GM23338 (cell line): Measurements from ENCODE around the gene CFAP126. TPM values are rescaled to one million over a fixed set of nuclear protein-coding genes. Genes with fewer than 3 reads are reported as not detected.

Experiments used
- ATAC-seq: fragments of 200-7000 bp; cut with Tn5 transposase; 3 replicates; pipeline ENCODE4 v1.9.1; 2020
- DNase-seq: peaks from one replicate; pipeline ENCODE4 v3.0.0-alpha.2; 2015; ENCODE audit warnings: low spot score
- H2AFZ ChIP-seq: fragments of 200-600 bp; sonication (generic); 2 replicates; pipeline ENCODE4 v1.8.0; 2016; ENCODE audit warnings: antibody characterized with exemption, mild to moderate bottlenecking, moderate library complexity
- H3F3A ChIP-seq: fragments of 200-600 bp; sonication (generic); replicated peaks from 2 replicates; pipeline ENCODE4 v1.8.0; 2017; ENCODE audit warnings: antibody characterized with exemption, mixed run types, low read depth
- H3K27ac ChIP-seq: fragments of 200-600 bp; sonication (generic); 2 replicates; pipeline ENCODE4 v1.6.1; 2016; ENCODE audit warnings: low read depth
- H3K27me3 ChIP-seq: fragments of 200-600 bp; sonication (generic); 2 replicates; pipeline ENCODE4 v1.8.0; 2016; ENCODE audit warnings: mild to moderate bottlenecking, mixed run types, moderate library complexity; ENCODE audit not compliant: insufficient read depth
- H3K36me3 ChIP-seq: fragments of 200-600 bp; sonication (generic); 2 replicates; pipeline ENCODE4 v1.8.0; 2016; ENCODE audit warnings: mild to moderate bottlenecking; ENCODE audit not compliant: insufficient read depth
- H3K4me1 ChIP-seq: fragments of 200-600 bp; sonication (generic); 2 replicates; pipeline ENCODE4 v1.8.0; 2016; ENCODE audit warnings: mild to moderate bottlenecking, moderate library complexity; ENCODE audit not compliant: insufficient read depth
- H3K4me2 ChIP-seq: fragments of 200-600 bp; sonication (generic); 2 replicates; pipeline ENCODE4 v1.7.1; 2017; ENCODE audit warnings: mixed run types
- H3K4me3 ChIP-seq: fragments of 200-600 bp; sonication (generic); 2 replicates; pipeline ENCODE4 v1.6.1; 2016; ENCODE audit warnings: mixed run types
- H3K79me2 ChIP-seq: fragments of 200-600 bp; sonication (generic); replicated peaks from 2 replicates; pipeline ENCODE4 v1.8.0; 2017; ENCODE audit warnings: mild to moderate bottlenecking; ENCODE audit not compliant: insufficient read depth
- H3K9me2 ChIP-seq: fragments of 200-600 bp; sonication (generic); 2 replicates; pipeline ENCODE4 v1.8.0; 2017; ENCODE audit not compliant: insufficient read depth
- H4K20me1 ChIP-seq: fragments of 200-600 bp; sonication (generic); replicated peaks from 2 replicates; pipeline ENCODE4 v1.8.0; 2017; ENCODE audit warnings: mild to moderate bottlenecking; ENCODE audit not compliant: insufficient read depth
- H3K27ac Mint-ChIP-seq: 2 replicates; pipeline ENCODE4 v1.8.0; 2020; ENCODE audit warnings: inconsistent platforms, mild to moderate bottlenecking, moderate library complexity, mixed read lengths
- H3K27me3 Mint-ChIP-seq: 3 replicates; pipeline ENCODE4 v1.8.0; 2022; ENCODE audit warnings: low read depth, mild to moderate bottlenecking, moderate library complexity, mixed read lengths, inconsistent platforms; ENCODE audit not compliant: insufficient read depth, poor library complexity
- H3K36me3 Mint-ChIP-seq: 3 replicates; pipeline ENCODE4 v1.8.0; 2021; ENCODE audit warnings: low read depth, mild to moderate bottlenecking, inconsistent platforms, moderate library complexity, mixed read lengths
- H3K4me1 Mint-ChIP-seq: 3 replicates; pipeline ENCODE4 v1.8.0; 2020; ENCODE audit warnings: mild to moderate bottlenecking, inconsistent platforms, mixed read lengths
- H3K4me3 Mint-ChIP-seq: 3 replicates; pipeline ENCODE4 v1.8.0; 2021; ENCODE audit warnings: moderate library complexity, mild to moderate bottlenecking, inconsistent platforms, mixed read lengths
- H3K9me3 Mint-ChIP-seq: 3 replicates; pipeline ENCODE4 v1.8.0; 2020; ENCODE audit warnings: moderate library complexity, mild to moderate bottlenecking, inconsistent platforms, mixed read lengths
- JUNB ChIP-seq: IDR thresholded peaks from one replicate; pipeline ENCODE4 v1.6.1; 2016; ENCODE audit warnings: antibody characterized with exemption; ENCODE audit not compliant: unreplicated experiment
- NANOG ChIP-seq: IDR thresholded peaks from 2 replicates; pipeline ENCODE4 v1.6.1; 2016; ENCODE audit warnings: antibody characterized with exemption, borderline replicate concordance
- ZNF462 ChIP-seq: fragments of 250-450 bp; sonication (Bioruptor Pico); IDR thresholded peaks from 2 replicates; pipeline ENCODE4 v1.5.0; 2020; ENCODE audit warnings: mild to moderate bottlenecking, moderate library complexity
- polyA plus RNA-seq: library from polyadenylated mRNA; unstranded; fragments of >200 nt; fragmentation: Nextera tagmentation; extraction: Ambion mirVana; gene quantifications from 2 replicates; pipeline ENCODE4 v1.2.1, GENCODE V29; 2016
- total RNA-seq: library from RNA; depleted of rRNA; stranded (reverse); fragments of >200 nt; shearing (Covaris generic); gene quantifications from 2 replicates; pipeline ENCODE4 v1.2.3, GENCODE V29; 2014
- TF ChIP-seq, protein P1 (sequence below): IDR thresholded peaks from 2 replicates; pipeline ENCODE4 v1.6.1; 2016; ENCODE audit warnings: antibody characterized with exemption
- TF ChIP-seq, protein P2 (sequence below): IDR thresholded peaks from one replicate; pipeline ENCODE4 v1.6.1; 2018; ENCODE audit warnings: antibody characterized with exemption; ENCODE audit not compliant: unreplicated experiment

The CFAP126 gene
- total and polyA plus RNA-seq, 2 experiments from 2014 or later = not detected

DNA sequence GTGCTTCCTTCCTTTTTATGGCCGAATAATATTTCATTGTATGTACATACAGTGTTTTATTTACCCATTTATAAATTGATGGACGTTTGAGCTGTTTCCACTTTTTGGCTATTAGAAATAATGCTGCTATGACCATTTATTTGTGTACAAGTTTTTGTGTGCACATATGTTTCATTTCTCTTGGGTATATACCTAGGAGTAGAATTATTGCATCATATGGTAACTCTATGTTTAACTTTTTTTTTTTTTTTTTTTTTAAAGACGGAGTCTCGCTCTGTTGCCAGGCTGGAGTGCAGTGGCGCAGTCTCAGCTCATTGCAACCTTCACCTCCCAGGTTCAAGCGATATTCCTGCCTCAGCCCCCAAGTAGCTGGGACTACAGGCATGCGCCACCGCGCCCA lies 34.5 kb downstream of the CFAP126 start (continued):
- TF ChIP-seq ZNF462 = no peak

DNA sequence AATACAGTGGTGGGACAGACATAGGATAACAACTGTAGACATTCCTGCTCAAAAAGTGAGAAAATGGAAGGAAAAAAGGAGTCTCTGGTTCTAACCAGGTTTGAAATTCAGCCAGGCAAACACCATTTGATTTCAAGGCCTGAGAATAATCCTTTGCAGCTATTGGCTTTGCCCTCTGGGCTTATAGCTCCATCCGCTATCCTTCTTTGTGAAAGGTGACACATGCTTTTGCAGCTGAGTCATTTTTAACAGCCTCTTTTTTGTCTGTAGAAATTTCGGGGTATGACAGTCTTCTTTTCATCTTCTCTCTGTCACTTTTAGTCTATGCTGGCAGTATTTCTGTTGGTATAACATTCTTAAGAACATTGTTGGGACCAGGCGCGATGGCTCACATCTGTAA lies 37.3 kb downstream of the CFAP126 start:
- no peak overlapping the region for H3K4me3 ChIP-seq
- Mint-ChIP-seq H3K9me3 (no peaks in the 10 kb centered on the region), H3K36me3 (peaks cover 57% of the 10 kb centered on the region), H3K4me1 (no peaks in the 10 kb centered on the region), H3K4me3 (no peak overlapping the region), H3K27ac (no peak overlapping the region), H3K27me3 (peaks cover 2% of the 10 kb centered on the region)
- H3K4me2 ChIP-seq = no peak overlapping the region
- no peaks in the 10 kb centered on the region for H3F3A ChIP-seq
- no peaks in the 10 kb centered on the region for H3K4me1 ChIP-seq
- H3K27ac ChIP-seq = no peak overlapping the region
- DNase-seq (no peak), ATAC-seq (no peak)
- no peaks in the 10 kb centered on the region for H3K9me2 ChIP-seq
- H3K36me3 ChIP-seq = peaks cover 30% of the 10 kb centered on the region
- H2AFZ ChIP-seq = no peak overlapping the region
- peaks cover 3% of the 10 kb centered on the region; the same call in 1 of the 2 replicates for H4K20me1 ChIP-seq
- no peaks in the 10 kb centered on the region for H3K79me2 ChIP-seq
- H3K27me3 ChIP-seq = no peaks in the 10 kb centered on the region
- TF ChIP-seq, protein P1, sequence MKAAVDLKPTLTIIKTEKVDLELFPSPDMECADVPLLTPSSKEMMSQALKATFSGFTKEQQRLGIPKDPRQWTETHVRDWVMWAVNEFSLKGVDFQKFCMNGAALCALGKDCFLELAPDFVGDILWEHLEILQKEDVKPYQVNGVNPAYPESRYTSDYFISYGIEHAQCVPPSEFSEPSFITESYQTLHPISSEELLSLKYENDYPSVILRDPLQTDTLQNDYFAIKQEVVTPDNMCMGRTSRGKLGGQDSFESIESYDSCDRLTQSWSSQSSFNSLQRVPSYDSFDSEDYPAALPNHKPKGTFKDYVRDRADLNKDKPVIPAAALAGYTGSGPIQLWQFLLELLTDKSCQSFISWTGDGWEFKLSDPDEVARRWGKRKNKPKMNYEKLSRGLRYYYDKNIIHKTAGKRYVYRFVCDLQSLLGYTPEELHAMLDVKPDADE = no peak
- no peak for TF ChIP-seq JUNB
- no peak for TF ChIP-seq ZNF462
- TF ChIP-seq NANOG = no peak
- TF ChIP-seq, protein P2, sequence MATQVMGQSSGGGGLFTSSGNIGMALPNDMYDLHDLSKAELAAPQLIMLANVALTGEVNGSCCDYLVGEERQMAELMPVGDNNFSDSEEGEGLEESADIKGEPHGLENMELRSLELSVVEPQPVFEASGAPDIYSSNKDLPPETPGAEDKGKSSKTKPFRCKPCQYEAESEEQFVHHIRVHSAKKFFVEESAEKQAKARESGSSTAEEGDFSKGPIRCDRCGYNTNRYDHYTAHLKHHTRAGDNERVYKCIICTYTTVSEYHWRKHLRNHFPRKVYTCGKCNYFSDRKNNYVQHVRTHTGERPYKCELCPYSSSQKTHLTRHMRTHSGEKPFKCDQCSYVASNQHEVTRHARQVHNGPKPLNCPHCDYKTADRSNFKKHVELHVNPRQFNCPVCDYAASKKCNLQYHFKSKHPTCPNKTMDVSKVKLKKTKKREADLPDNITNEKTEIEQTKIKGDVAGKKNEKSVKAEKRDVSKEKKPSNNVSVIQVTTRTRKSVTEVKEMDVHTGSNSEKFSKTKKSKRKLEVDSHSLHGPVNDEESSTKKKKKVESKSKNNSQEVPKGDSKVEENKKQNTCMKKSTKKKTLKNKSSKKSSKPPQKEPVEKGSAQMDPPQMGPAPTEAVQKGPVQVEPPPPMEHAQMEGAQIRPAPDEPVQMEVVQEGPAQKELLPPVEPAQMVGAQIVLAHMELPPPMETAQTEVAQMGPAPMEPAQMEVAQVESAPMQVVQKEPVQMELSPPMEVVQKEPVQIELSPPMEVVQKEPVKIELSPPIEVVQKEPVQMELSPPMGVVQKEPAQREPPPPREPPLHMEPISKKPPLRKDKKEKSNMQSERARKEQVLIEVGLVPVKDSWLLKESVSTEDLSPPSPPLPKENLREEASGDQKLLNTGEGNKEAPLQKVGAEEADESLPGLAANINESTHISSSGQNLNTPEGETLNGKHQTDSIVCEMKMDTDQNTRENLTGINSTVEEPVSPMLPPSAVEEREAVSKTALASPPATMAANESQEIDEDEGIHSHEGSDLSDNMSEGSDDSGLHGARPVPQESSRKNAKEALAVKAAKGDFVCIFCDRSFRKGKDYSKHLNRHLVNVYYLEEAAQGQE = no peak
